ENCODE data around the gene GCK.
A peak's percentile ranks its signal among the peaks of the same experiment; 100 is the strongest.
"Not testable (repeated sequence)": the region's sequence is repeated elsewhere in the genome, so short reads cannot be mapped to it uniquely, and the experiment has no call there.

Gene GCK

DNA sequence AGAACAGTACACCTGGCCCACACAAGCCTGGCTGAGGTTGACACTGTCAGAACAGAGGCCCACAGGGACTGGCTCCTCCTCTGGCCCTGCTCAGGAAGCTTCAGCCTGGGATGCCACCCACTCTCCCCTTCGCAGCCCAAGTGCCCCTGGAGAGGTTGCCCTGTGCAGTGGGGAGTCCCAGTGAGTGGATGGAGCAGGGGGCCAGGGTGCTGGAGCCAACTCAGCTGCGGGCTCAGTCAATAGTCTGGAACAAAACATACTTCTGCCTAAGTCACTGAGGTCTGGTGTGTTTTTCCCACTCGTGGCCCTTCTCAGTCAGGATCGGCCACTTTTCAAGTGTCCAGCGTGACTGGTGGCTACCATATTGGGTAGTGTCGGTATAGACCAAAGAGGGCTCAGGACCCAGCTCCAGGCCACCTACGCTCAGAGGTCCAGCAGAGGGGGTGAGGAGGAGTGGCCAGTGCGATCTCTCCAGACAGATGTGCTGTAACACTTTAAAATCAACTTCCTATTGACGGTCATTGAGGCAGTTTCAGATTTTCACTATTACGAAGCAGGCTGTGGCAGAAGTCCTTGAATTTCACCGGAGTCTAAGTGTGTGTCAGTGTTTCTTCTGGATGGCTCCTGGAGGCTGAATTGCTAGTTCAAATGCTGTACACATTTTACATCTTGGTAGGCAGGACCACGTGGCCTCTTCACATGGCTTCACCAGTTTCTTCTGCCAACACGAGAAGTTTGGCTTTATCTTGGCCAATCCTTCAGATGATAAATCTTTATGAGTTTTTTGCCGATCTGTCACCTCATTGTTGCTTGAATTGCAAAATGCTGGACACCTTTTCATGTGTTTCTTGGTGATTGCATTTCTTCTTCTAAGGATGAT is 994 bp upstream of the GCK start:
- in situ Hi-C loops (cut with HindIII; ENCODE audit: low pct_ligation_motif_present, low pct_unique_long_range_greater_than_20kb, low sequenced_read_pairs) = no loop called here
- no peak for DNase-seq

- in situ Hi-C loops (cut with HindIII; ENCODE audit: low pct_ligation_motif_present, low pct_unique_long_range_greater_than_20kb, low sequenced_read_pairs) = no loop called here
- DNase-seq = no peak
Measured at GRCh38 chr7:44188480-44189225, 586 bp downstream of the GCK start.

- no peak for DNase-seq
- in situ Hi-C loops (cut with HindIII; ENCODE audit: low pct_ligation_motif_present, low pct_unique_long_range_greater_than_20kb, low sequenced_read_pairs) = no loop called here
Measured at GRCh38 chr7:44187636-44188416, 1.4 kb downstream of the GCK start.

GRCh38 chr7:44186736-44187135 is 2.5 kb downstream of the GCK start:
- in situ Hi-C loops (cut with HindIII; ENCODE audit: low pct_ligation_motif_present, low pct_unique_long_range_greater_than_20kb, low sequenced_read_pairs) = no loop called here
- DNase-seq = no peak

DNA sequence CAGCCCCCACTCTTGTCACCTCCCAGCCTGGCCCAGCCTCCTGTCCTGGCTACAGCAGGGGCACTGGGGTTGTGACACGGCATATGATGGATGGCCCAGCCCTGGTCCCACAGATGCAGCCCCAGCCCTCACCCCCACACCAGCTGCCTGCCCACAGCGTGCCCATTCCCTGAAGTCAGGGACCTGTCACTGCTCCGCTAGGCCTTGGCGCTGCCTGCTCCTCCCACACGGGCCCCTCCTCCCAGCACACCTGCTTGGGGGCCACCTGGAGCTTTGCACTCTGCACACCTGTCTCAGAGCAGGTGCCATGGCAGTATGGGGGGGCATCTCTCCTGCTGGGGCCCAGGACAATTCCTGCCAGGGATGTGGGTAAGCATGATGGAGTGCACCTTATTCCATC is 3.5 kb downstream of the GCK start:
- in situ Hi-C loops (cut with HindIII; ENCODE audit: low pct_ligation_motif_present, low pct_unique_long_range_greater_than_20kb, low sequenced_read_pairs) = no loop called here
- no peak for DNase-seq

- peak; percentile 24 for DNase-seq
- in situ Hi-C loops (cut with HindIII; ENCODE audit: low pct_ligation_motif_present, low pct_unique_long_range_greater_than_20kb, low sequenced_read_pairs) = no loop called here
Measured at GRCh38 chr7:44184873-44185446, 4.3 kb downstream of the GCK start.

GRCh38 chr7:44184206-44184872 is 4.9 kb downstream of the GCK start:
- peak; percentile 94 for DNase-seq
- in situ Hi-C loops (cut with HindIII; ENCODE audit: low pct_ligation_motif_present, low pct_unique_long_range_greater_than_20kb, low sequenced_read_pairs) = no loop called here

DNA sequence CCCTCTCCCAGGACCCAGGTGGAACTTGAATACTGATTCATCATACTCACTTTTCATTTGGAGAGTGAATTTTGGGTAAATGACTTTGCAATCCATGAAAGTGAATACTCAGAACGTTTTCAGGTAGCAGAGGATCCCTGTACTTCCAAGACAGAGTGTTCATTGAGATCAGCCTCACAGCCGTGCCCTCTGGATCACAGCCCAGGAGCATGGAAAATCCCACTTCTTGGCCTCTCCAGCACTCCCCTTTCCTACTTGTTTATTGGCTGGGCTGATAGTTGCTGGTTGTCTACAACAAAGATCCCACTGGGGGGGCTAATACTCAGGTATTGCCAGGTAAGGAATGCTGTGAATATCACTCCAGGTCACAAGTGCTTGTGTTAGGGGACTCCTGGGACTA is 5.9 kb downstream of the GCK start:
- DNase-seq = no peak
- in situ Hi-C loops (cut with HindIII; ENCODE audit: low pct_ligation_motif_present, low pct_unique_long_range_greater_than_20kb, low sequenced_read_pairs) = no loop called here

DNA sequence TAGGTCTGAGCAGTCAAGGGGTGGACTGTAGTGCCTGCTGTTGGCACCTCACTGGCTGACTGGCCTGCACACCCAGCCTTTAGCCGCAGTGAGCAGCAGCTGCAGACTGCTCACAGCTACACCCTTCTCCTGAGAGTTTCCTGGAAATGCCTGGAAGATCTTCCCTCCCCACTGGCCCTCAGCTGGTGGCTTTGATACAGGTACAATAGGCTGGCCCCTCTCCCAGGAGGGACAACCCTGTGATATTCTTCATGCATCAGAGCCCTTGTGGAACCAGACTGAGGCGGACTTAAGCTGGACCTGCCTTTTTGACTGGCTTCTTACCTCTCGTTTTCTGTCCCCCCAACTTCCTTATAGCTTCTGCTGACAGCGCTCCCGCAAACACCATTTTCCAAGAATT is 6.4 kb downstream of the GCK start:
- in situ Hi-C loops (cut with HindIII; ENCODE audit: low pct_ligation_motif_present, low pct_unique_long_range_greater_than_20kb, low sequenced_read_pairs) = no loop called here
- DNase-seq = no peak

- in situ Hi-C loops (cut with HindIII; ENCODE audit: low pct_ligation_motif_present, low pct_unique_long_range_greater_than_20kb, low sequenced_read_pairs) = no loop called here
- DNase-seq = no peak
Measured at GRCh38 chr7:44180631-44181030, 8.6 kb downstream of the GCK start.

DNA sequence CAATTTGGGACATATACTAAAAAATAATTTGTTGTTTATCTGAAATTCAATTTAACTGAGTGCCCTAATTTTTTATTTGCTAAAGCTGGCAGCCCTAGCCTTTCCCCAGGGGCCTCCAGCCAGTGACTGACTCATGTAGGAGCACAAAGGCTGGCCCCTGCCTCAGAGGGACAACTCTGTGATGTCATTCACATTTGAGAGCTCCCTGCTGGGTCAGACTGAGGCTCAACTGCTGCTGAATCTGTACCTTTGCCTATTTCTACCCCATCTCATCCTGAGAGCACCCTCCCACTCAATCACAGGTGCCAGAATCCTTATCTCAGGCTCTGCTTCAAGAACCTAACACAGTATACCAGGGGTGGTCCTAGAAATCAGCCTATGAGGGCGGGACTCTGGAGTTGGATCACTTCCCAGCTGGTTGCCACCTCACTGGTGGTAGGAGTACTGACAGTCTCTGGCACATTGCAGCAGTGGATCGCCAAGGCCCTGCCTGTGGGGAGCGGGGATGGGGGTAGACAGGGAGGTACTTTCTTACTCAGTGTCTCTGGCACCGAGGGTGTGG is 11.6 kb downstream of the GCK start:
- in situ Hi-C loops (cut with HindIII; ENCODE audit: low pct_ligation_motif_present, low pct_unique_long_range_greater_than_20kb, low sequenced_read_pairs) = no loop called here
- peak; percentile 69 for DNase-seq

- no peak for DNase-seq
- in situ Hi-C loops (cut with HindIII; ENCODE audit: low pct_ligation_motif_present, low pct_unique_long_range_greater_than_20kb, low sequenced_read_pairs) = no loop called here
Measured at GRCh38 chr7:44176486-44176885, 12.8 kb downstream of the GCK start.

GRCh38 chr7:44175730-44176129 is 13.5 kb downstream of the GCK start:
- in situ Hi-C loops (cut with HindIII; ENCODE audit: low pct_ligation_motif_present, low pct_unique_long_range_greater_than_20kb, low sequenced_read_pairs) = no loop called here
- no peak for DNase-seq

DNA sequence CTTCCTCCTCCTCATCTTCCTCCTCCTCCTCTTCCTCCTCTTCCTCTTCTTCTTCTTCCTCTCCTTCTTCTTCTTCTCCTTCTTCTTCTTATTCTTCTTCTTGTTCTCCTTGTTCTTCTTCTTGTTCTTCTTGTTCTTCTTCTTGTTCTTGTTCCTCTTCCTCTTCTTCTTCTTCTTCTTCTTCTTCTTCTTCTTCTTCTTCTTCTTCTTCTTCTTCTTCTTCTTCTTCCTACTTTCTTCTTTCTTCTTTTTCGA is 14.6 kb downstream of the GCK start:
- in situ Hi-C loops (cut with HindIII; ENCODE audit: low pct_ligation_motif_present, low pct_unique_long_range_greater_than_20kb, low sequenced_read_pairs); DNase-seq: not testable (repeated sequence)

DNA sequence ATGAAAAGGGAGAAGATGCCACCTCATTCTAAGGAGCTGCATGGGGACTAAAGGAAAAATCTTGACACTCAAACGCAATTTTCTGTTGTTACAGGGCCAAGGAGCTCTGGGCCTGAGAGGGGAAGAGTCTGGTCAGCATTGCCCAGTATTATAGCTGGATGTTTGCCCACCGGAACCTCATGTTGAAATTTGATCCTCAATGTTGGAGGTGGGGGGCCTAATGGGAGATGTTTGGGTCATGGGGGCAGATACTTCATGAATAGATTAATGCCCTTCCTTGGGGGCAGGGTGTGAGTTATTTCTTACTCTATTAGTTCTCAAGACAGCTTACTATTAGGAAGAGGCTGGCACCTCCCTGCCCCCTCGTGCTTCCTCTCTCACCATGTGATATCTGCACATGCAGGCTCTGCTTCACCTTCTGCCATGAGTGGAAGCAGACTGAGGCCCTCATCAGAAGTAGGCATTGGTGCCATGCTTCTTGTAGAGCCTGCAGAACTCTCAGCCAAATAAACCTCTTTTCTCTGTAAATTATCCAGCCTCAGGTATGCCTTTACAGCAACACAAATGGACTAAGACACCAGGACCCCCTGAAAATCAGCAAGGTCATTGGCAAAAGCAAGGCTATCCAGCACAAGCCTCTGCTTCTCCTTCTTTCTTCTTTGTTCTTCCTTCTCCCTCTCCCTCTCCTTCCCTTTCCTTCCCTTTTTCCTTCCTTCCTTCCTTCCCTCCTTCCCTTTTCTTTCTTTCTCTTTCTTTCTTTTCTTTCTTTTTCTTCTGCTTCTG is 15.1 kb downstream of the GCK start:
- DNase-seq = no peak
- in situ Hi-C loops (cut with HindIII; ENCODE audit: low pct_ligation_motif_present, low pct_unique_long_range_greater_than_20kb, low sequenced_read_pairs) = no loop called here

GRCh38 chr7:44172803-44173424 is 16.3 kb downstream of the GCK start:
- in situ Hi-C loops (cut with HindIII; ENCODE audit: low pct_ligation_motif_present, low pct_unique_long_range_greater_than_20kb, low sequenced_read_pairs) = no loop called here
- peak; percentile 97 for DNase-seq

DNA sequence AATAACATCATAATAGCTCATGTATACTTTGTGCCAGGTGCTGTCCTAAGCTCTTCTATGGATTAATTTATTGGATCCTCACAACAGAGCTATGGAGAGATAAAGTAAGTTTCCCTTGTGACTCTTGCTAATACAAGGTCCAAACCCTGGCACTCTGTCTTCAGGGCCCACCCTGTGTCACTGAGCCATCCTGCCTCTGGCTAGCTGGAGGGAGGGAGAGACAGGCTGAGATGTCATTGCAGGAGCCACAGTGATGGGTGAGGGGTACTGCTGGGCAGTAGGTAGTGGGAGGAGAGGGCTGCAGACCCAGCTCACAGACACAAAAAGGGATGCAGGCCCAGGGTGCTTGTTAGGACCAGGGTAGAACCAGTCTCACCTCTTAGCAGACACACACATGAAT is 16.9 kb downstream of the GCK start:
- DNase-seq = no peak
- in situ Hi-C loops (cut with HindIII; ENCODE audit: low pct_ligation_motif_present, low pct_unique_long_range_greater_than_20kb, low sequenced_read_pairs) = no loop called here
